GM04503 (cell line): ENCODE results near the gene PLEKHH2.

Experiments used
- DNase-seq: peaks from one replicate; pipeline ENCODE4 v3.0.0-alpha.2; 2012; ENCODE audit warnings: low read depth

PLEKHH2 gene

GRCh38 chr2:43812006-43812405, 174.9 kb downstream of the PLEKHH2 start:
- no peak for DNase-seq

DNA sequence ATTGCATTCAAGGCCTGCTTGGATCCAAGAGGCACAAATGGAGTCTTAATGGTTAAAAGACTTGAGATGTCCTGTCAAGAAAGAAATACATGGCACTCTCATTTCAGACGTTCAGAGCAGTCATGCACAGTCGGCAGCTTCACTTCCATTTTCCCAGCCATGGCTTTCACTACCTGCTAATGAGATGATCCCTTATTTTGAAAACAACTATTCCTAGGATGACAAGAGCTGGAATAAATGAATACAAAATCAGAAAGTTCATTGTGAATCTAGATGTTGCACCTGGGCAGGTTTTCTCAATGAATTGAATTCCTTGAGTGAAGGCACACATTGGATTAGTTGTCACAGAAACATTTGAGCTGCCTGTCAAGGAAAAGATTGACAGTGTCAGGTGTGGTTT, 175.9 kb downstream of the PLEKHH2 start:
- DNase-seq = no peak

- no peak for DNase-seq
These were observed 177.7 kb downstream of the PLEKHH2 start for GRCh38 chr2:43814711-43815110.
